Ascending aorta (tissue), 2 donors: ENCODE data around the gene DHX34. TPM values are rescaled to one million over a fixed set of nuclear protein-coding genes. Genes with fewer than 3 reads are reported as not detected.
"Not testable (repeated sequence)": the region's sequence is repeated elsewhere in the genome, so short reads cannot be mapped to it uniquely, and the experiment has no call there.

ENCODE experiments used
- DNase-seq, 2 donors: peaks; one replicate each; pipeline ENCODE4 v3.0.0-alpha.2; 2019; ENCODE audit warnings: low spot score in 2 of 2
- H3K27ac ChIP-seq, 2 donors: fragments of 200-600 bp; sonication (generic); one replicate each; pipeline ENCODE4 v1.5.1; 2016 to 2017; ENCODE audit warnings: mild to moderate bottlenecking in 1 of 2
- H3K27me3 ChIP-seq: fragments of 200-600 bp; sonication (generic); one replicate; pipeline ENCODE4 v1.5.1; 2017
- H3K36me3 ChIP-seq, 2 donors: fragments of 200-600 bp; sonication (generic); one replicate each; pipeline ENCODE4 v1.5.1; 2016
- H3K4me1 ChIP-seq, 2 donors: fragments of 200-600 bp; sonication (generic); one replicate each; pipeline ENCODE4 v1.5.1; 2016 to 2017; ENCODE audit warnings: mild to moderate bottlenecking in 1 of 2
- H3K4me3 ChIP-seq, 2 donors: fragments of 200-600 bp; sonication (generic); one replicate each; pipeline ENCODE4 v1.5.1; 2016 to 2017; ENCODE audit warnings: mild to moderate bottlenecking in 1 of 2
- H3K9me3 ChIP-seq, 2 donors: fragments of 200-600 bp; sonication (generic); one replicate each; pipeline ENCODE4 v1.5.1; 2016
- intact Hi-C: fragments of 100-400 bp; cut with DNase I; formaldehyde crosslinking; loops from one replicate; pipeline ENCODE4 v1.15.1; 2023
- total RNA-seq: library from RNA; depleted of rRNA; stranded (reverse); fragments of >200 nt; gene quantifications from one replicate; pipeline ENCODE4 v1.1.0, GENCODE V29; 2016
- TF ChIP-seq, protein P1 (sequence below), 3 experiments: fragments of 200-600 bp in 2 of 3; fragments of 450-650 bp in 1 of 3; sonication (generic) in 2 of 3; IDR thresholded peaks; one replicate each; pipeline ENCODE4 v1.5.1; 2016 to 2019; ENCODE audit warnings: antibody characterized with exemption in 3 of 3, mild to moderate bottlenecking in 1 of 3, moderate library complexity in 1 of 3

DHX34 gene
- total RNA-seq, 1 donor from 2014 or later = 8.0 TPM

DNA sequence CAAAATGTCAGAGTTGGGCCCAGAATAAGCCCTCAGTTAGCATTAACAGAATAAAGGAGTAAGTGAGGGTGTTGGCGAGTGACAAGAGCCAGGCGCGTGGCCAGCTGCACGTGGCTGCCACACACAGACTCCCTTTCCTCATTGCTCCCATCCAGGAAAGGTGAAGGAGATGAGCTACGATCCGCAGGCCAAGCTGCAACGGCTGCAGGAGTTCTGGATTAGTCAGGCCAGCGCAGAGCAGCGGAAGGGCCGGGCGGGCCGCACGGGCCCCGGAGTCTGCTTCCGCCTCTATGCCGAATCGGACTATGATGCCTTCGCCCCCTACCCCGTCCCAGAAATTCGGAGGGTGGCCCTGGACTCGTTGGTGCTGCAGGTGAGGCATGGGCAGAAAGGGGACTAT lies 13.2 kb downstream of the DHX34 start:
- intact Hi-C loops = no loop called here
- Histone ChIP-seq H3K27ac (no peak overlapping the region), H3K36me3 (peaks cover 75 to 96% of the 10 kb centered on the region in 2 donors)

DNA sequence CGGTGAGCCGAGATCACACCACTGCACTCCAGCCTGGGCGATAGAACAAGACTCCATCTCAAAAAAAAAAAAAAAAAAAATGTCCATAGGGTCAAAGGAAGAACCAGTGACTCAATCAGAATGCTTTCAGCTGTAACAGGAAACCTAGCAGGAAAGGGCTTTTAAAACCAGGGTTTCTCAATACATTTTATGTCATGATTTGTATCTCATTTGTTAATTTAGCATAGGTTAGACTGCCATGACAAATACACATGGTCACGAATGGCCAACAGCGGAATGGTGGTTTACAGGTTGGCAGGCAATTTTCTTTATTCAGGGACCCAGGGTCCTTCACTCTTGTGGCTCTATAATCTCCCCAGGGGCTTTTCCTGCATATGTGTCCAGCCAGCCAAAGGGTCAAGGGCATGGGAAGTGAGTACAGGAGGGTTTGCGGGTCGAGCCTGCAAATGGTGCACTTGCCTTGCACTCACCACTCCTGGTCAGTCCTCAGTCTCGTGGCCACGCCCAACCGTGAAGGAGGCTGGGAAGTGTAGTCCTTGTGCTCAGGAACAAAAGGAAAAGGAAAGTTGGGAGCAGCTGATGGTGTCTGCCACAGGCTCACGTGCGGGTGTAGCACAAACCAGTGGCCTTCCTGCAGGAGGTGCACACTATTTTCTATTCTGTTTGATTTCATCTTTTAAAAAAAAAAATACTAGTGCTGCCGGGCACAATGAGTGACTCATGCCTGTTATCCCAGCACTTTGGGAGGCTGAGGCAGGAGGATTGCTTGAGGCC lies 14.8 kb downstream of the DHX34 start:
- H3K4me1 ChIP-seq = no peaks in the 10 kb centered on the region
- TF ChIP-seq, protein P1, sequence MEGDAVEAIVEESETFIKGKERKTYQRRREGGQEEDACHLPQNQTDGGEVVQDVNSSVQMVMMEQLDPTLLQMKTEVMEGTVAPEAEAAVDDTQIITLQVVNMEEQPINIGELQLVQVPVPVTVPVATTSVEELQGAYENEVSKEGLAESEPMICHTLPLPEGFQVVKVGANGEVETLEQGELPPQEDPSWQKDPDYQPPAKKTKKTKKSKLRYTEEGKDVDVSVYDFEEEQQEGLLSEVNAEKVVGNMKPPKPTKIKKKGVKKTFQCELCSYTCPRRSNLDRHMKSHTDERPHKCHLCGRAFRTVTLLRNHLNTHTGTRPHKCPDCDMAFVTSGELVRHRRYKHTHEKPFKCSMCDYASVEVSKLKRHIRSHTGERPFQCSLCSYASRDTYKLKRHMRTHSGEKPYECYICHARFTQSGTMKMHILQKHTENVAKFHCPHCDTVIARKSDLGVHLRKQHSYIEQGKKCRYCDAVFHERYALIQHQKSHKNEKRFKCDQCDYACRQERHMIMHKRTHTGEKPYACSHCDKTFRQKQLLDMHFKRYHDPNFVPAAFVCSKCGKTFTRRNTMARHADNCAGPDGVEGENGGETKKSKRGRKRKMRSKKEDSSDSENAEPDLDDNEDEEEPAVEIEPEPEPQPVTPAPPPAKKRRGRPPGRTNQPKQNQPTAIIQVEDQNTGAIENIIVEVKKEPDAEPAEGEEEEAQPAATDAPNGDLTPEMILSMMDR (IDR thresholded peaks at IDR 0.05) = no peak
- peaks cover 62 to 85% of the 10 kb centered on the region in 2 donors for H3K36me3 ChIP-seq
- H3K27me3 ChIP-seq = no peaks in the 10 kb centered on the region
- intact Hi-C loops = no loop called here
- no peak overlapping the region for H3K4me3 ChIP-seq
- H3K9me3 ChIP-seq = no peaks in the 10 kb centered on the region
- DNase-seq = no peak
- no peak overlapping the region for H3K27ac ChIP-seq

More for the DNA sequence above, 13.2 kb downstream of the DHX34 start:
- no peaks in the 10 kb centered on the region for H3K27me3 ChIP-seq
- no peak overlapping the region for H3K4me3 ChIP-seq
- no peaks in the 10 kb centered on the region for H3K4me1 ChIP-seq
- no peaks in the 10 kb centered on the region for H3K9me3 ChIP-seq
- TF ChIP-seq, protein P1 (IDR thresholded peaks at IDR 0.05) = no peak
- DNase-seq = no peak

DNA sequence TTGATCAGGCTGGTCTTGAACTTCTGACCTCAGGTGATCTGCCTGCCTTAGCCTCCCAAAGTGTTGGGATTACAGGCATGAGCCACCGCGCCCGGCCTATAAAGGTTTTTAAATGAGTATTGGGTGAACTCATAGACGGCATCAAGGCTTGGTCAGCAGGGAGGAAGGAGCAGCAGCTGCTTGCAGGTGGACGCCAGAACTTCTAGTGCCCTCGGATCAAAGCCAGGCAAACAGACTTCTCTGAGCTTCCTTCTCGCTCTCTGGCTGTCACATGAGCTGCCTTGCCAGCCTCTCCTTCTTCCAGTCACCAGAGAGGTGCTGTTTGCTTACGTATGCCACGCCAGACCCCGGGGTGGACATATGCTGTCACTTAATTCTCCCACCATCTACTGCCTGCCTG lies 16.3 kb downstream of the DHX34 start:
- H3K27me3 ChIP-seq, DNase-seq, intact Hi-C loops, H3K4me3 ChIP-seq, H3K27ac ChIP-seq, H3K9me3 ChIP-seq, H3K4me1 ChIP-seq: not testable (repeated sequence)
- H3K36me3 ChIP-seq = peaks cover 62 to 84% of the 10 kb centered on the region in 2 donors

DNA sequence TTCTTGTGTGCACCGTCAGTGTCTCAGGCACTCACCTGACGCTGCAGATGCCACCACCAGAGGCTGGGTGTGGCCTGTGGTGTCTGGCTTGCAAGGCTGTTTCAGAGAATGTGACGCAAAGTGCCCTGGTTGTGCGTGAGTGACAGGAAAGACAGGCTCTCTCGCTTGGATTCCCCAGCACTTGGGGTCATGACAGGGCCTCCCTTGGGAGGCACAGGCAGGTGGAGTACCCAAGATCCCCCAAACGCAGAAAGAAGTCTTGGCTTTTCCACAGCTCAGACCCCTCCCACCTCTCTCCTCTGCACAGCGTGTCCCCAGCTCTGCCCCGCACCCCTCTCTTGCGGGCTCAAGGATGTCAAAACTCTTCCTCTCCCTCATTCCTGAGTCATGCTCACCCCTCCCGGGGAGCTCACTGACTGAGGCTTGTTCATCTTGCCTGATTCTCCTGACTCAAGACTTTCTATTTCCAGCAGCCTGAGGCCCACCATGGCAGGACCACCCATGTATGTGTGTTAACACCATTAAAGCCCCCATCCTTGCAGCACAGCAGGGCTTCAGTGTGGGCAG lies 21.0 kb downstream of the DHX34 start:
- H3K4me3 ChIP-seq = no peak overlapping the region
- H3K27me3 ChIP-seq = no peaks in the 10 kb centered on the region
- H3K4me1 ChIP-seq = no peaks in the 10 kb centered on the region
- H3K27ac ChIP-seq = no peak overlapping the region
- TF ChIP-seq, protein P1 (IDR thresholded peaks at IDR 0.05) = no peak
- intact Hi-C loops = no loop called here
- peaks cover 65 to 85% of the 10 kb centered on the region in 2 donors for H3K36me3 ChIP-seq
- H3K9me3 ChIP-seq = no peaks in the 10 kb centered on the region
- DNase-seq = no peak

DNA sequence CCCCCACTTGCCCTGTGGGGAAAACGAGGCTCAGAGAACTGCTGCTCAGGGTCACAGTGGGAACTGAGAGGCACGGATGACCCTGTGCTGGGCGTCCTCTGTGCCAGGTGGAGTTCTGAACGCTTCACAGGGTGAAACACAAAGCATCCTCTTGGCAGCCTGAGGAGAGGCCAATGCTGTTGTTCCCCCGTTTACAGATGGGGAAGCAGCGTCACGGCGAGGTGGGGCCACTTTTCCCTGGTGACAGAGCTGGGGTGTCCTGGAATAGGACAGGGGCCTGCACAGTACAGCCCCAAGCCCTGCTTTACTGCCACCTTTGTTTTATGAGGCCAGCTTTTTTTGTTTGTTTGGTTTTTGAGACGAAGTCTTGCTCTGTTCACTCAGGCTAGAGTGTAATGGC lies 22.1 kb downstream of the DHX34 start:
- peaks cover 76 to 89% of the 10 kb centered on the region in 2 donors for H3K36me3 ChIP-seq
- DNase-seq = no peak
- no peak overlapping the region for H3K4me3 ChIP-seq
- H3K9me3 ChIP-seq = no peaks in the 10 kb centered on the region
- no peaks in the 10 kb centered on the region for H3K27me3 ChIP-seq
- TF ChIP-seq, protein P1 (IDR thresholded peaks at IDR 0.05) = no peak
- H3K27ac ChIP-seq = no peak overlapping the region
- H3K4me1 ChIP-seq = no peaks in the 10 kb centered on the region
- intact Hi-C loops = no loop called here

DNA sequence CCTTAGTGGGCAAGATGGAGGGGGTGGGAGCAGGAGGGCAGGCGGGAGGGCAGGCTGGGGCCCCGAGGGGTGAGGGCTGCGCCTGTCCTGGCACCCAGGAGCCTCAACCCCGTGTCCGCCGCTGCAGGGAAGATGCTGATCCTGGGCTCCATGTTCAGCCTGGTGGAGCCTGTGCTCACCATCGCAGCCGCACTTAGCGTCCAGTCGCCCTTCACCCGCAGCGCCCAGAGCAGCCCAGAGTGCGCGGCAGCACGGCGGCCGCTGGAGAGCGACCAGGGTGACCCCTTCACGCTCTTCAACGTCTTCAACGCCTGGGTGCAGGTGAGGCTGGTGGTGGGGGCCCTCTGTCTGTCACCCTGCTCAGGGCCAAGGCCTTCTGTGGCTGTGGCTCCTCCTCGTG lies 23.5 kb downstream of the DHX34 start:
- Histone ChIP-seq H3K27me3 (no peaks in the 10 kb centered on the region), H3K36me3 (peaks cover 78 to 90% of the 10 kb centered on the region in 2 donors)
- TF ChIP-seq, protein P1 (IDR thresholded peaks at IDR 0.05) = no peak

More for the DNA sequence above, 23.5 kb downstream of the DHX34 start:
- DNase-seq = no peak
- H3K4me3 ChIP-seq = no peak overlapping the region
- intact Hi-C loops = no loop called here
- H3K4me1 ChIP-seq = no peaks in the 10 kb centered on the region
- H3K27ac ChIP-seq = no peak overlapping the region
- no peaks in the 10 kb centered on the region for H3K9me3 ChIP-seq
